HEK293T (cell line): ENCODE measurements around the gene PIK3R5.

Source experiments
- CTCF ChIA-PET: fragments of 350-600 bp; formaldehyde crosslinking; extraction: SDS; loops from one replicate; lab custom pipeline; 2021; ENCODE audit warnings: antibody characterized with exemption, inconsistent platforms; lab: Yijun Ruan, JAX
- POLR2A ChIA-PET: fragments of 350-600 bp; formaldehyde crosslinking; extraction: SDS; loops from one replicate; lab custom pipeline; 2020; ENCODE audit warnings: antibody characterized with exemption, inconsistent platforms; lab: Yijun Ruan, JAX
- DNase-seq: peaks from one replicate; pipeline ENCODE4 v3.0.0; 2012; ENCODE audit warnings: mixed read lengths; ENCODE audit errors: extremely low spot score
- ARNT ChIP-seq: fragments of 450-650 bp; IDR thresholded peaks from 2 replicates; pipeline ENCODE4 v1.6.1; 2017; ENCODE audit warnings: mild to moderate bottlenecking
- BHLHE40 ChIP-seq: fragments of 450-650 bp; IDR thresholded peaks from 2 replicates; pipeline ENCODE4 v1.6.1; 2016; ENCODE audit warnings: mild to moderate bottlenecking, moderate library complexity, borderline replicate concordance
- CTBP1 ChIP-seq: fragments of 450-650 bp; IDR thresholded peaks from 2 replicates; pipeline ENCODE4 v1.6.1; 2016; ENCODE audit warnings: borderline replicate concordance
- ELF4 ChIP-seq: fragments of 450-650 bp; IDR thresholded peaks from 2 replicates; pipeline ENCODE4 v1.6.1; 2017; ENCODE audit warnings: antibody characterized with exemption
- FOXA1 ChIP-seq: fragments of 450-650 bp; IDR thresholded peaks from 2 replicates; pipeline ENCODE4 v1.6.1; 2016; ENCODE audit warnings: mild to moderate bottlenecking
- FOXK2 ChIP-seq: fragments of 450-650 bp; IDR thresholded peaks from 2 replicates; pipeline ENCODE4 v1.6.1; 2016; ENCODE audit warnings: mild to moderate bottlenecking
- FOXM1 ChIP-seq: fragments of 450-650 bp; IDR thresholded peaks from 2 replicates; pipeline ENCODE4 v1.6.1; 2017; ENCODE audit warnings: mild to moderate bottlenecking, borderline replicate concordance
- HDGF ChIP-seq: fragments of 450-650 bp; IDR thresholded peaks from 2 replicates; pipeline ENCODE4 v1.6.1; 2017; ENCODE audit warnings: antibody characterized with exemption, borderline replicate concordance
- L3MBTL2 ChIP-seq: fragments of 450-650 bp; conservative IDR thresholded peaks from 2 replicates; pipeline ENCODE4 v1.6.1; 2016; ENCODE audit warnings: mild to moderate bottlenecking
- LEF1 ChIP-seq: fragments of 450-650 bp; IDR thresholded peaks from 2 replicates; pipeline ENCODE4 v1.6.1; 2017; ENCODE audit warnings: mild to moderate bottlenecking, borderline replicate concordance
- NFRKB ChIP-seq: fragments of 450-650 bp; IDR thresholded peaks from 2 replicates; pipeline ENCODE4 v1.6.1; 2016; ENCODE audit warnings: mild to moderate bottlenecking, moderate library complexity
- PKNOX1 ChIP-seq: fragments of 450-650 bp; IDR thresholded peaks from 2 replicates; pipeline ENCODE4 v1.6.1; 2016
- SP1 ChIP-seq: fragments of 450-650 bp; IDR thresholded peaks from 2 replicates; pipeline ENCODE4 v1.6.1; 2017
- SUZ12 ChIP-seq: fragments of 450-650 bp; IDR thresholded peaks from 2 replicates; pipeline ENCODE4 v1.6.1; 2016; ENCODE audit warnings: mild to moderate bottlenecking
- TARDBP ChIP-seq: fragments of 450-650 bp; IDR thresholded peaks from 2 replicates; pipeline ENCODE4 v1.6.1; 2016
- ZNF384 ChIP-seq: fragments of 450-650 bp; IDR thresholded peaks from 2 replicates; pipeline ENCODE4 v1.6.1; 2016

Gene PIK3R5

GRCh38 chr17:8869114-8869815, 96.2 kb downstream of the PIK3R5 start:
- ChIA-PET CTCF (no interaction called here), POLR2A (no interaction called here)
- DNase-seq: no peak
- TF ChIP-seq FOXA1 (no peak), L3MBTL2 (no peak), NFRKB (no peak), FOXM1 (no peak), FOXK2 (no peak), TARDBP (no peak), LEF1 (no peak), HDGF (no peak), BHLHE40 (no peak), CTBP1 (no peak), ZNF384 (no peak), SP1 (no peak), SUZ12 (no peak), PKNOX1 (no peak), ARNT (no peak), ELF4 (no peak)

GRCh38 chr17:8868529-8868951, 97.0 kb downstream of the PIK3R5 start:
- POLR2A ChIA-PET: no interaction called here
- DNase-seq: no peak
- no peak for TF ChIP-seq FOXA1
- TF ChIP-seq HDGF: no peak
- TF ChIP-seq ARNT: no peak
- no peak for TF ChIP-seq TARDBP
- no peak for TF ChIP-seq ZNF384
- TF ChIP-seq CTBP1: no peak
- TF ChIP-seq L3MBTL2: no peak
- TF ChIP-seq FOXM1: no peak
- TF ChIP-seq SUZ12: no peak
- TF ChIP-seq SP1: no peak
- CTCF ChIA-PET: no interaction called here

- TF ChIP-seq L3MBTL2: no peak
- no peak for TF ChIP-seq ZNF384
- no peak for TF ChIP-seq TARDBP
- TF ChIP-seq BHLHE40: no peak
- no peak for TF ChIP-seq SUZ12
- no peak for TF ChIP-seq FOXK2
- no peak for TF ChIP-seq NFRKB
- no peak for TF ChIP-seq FOXM1
- ChIA-PET CTCF (no interaction called here), POLR2A (no interaction called here)
- DNase-seq: no peak
These were observed 97.4 kb downstream of the PIK3R5 start for GRCh38 chr17:8868092-8868491.

- ChIA-PET CTCF (no interaction called here), POLR2A (no interaction called here)
- TF ChIP-seq LEF1 (no peak), CTBP1 (no peak)
- DNase-seq: no peak
These were observed 98.0 kb downstream of the PIK3R5 start, which contains the start of gene PIK3R6 for GRCh38 chr17:8867361-8867981. Gene PIK3R6 (minus strand): TSS chr17:8867674. CDS start chr17:8849794, 17,880 bp downstream.

- TF ChIP-seq SUZ12 (no peak), LEF1 (no peak), FOXK2 (no peak), ARNT (no peak), CTBP1 (no peak), FOXA1 (no peak), SP1 (no peak), ZNF384 (no peak), L3MBTL2 (no peak), NFRKB (no peak), BHLHE40 (no peak), FOXM1 (no peak)
- ChIA-PET POLR2A (no interaction called here), CTCF (no interaction called here)
- DNase-seq: no peak
These were observed 99.7 kb downstream of the PIK3R5 start for GRCh38 chr17:8865811-8866210.

GRCh38 chr17:8865385-8865784, 100.1 kb downstream of the PIK3R5 start:
- CTCF ChIA-PET: no interaction called here
- TF ChIP-seq SP1 (no peak), ZNF384 (no peak), FOXA1 (no peak)
- POLR2A ChIA-PET: no interaction called here
- DNase-seq: no peak

- TF ChIP-seq FOXK2: no peak
- no peak for TF ChIP-seq BHLHE40
- no peak for TF ChIP-seq CTBP1
- CTCF ChIA-PET: no interaction called here
- POLR2A ChIA-PET: interaction anchor here (0.5 kb wide), 1 partner anchor 1563 kb away, joined by 4 read pairs; no protein-coding TSS in a partner anchor
- DNase-seq: no peak
These were observed 103.1 kb downstream of the PIK3R5 start for GRCh38 chr17:8862213-8863056.
